Measurements from ENCODE around the gene TMEM140. TPM values are rescaled to one million over a fixed set of nuclear protein-coding genes. Genes with fewer than 3 reads are reported as not detected.

Gene TMEM140
- total RNA-seq, 2 donors from 2014 or later = not detected

- Mint-ChIP-seq H3K4me3 (no peak overlapping the region), H3K4me1 (no peaks in the 10 kb centered on the region), H3K9me3 (peaks cover 48% of the 10 kb centered on the region), H3K36me3 (ENCODE audit: low read depth) (peaks cover 59% of the 10 kb centered on the region), H3K27ac (no peak overlapping the region), H3K27me3 (ENCODE audit: insufficient read depth) (no peaks in the 10 kb centered on the region)
- 90 to 96% methylated on average over 2 to 7 of the region's 7 CpGs for WGBS, 2 experiments (ENCODE audit: insufficient coverage in 1 of 2, insufficient read length in 1 of 2)
- Histone ChIP-seq H3K4me1 (ENCODE audit: control insufficient read depth, insufficient read depth, low read length) (no peaks in the 10 kb centered on the region), H3K9me3 (ENCODE audit: control insufficient read depth, low read length) (peaks cover 41% of the 10 kb centered on the region), H3K27me3 (ENCODE audit: control insufficient read depth, insufficient read depth, low read length, poor library complexity, severe bottlenecking) (no peaks in the 10 kb centered on the region), H3K27ac (ENCODE audit: low read depth, low read length) (no peak overlapping the region), H3K9ac (ENCODE audit: extremely low read depth, low read length, poor library complexity, severe bottlenecking) (no peak overlapping the region), H3K36me3 (ENCODE audit: control insufficient read depth, insufficient read depth, low read length) (peaks cover 19% of the 10 kb centered on the region), H3K4me3 (ENCODE audit: low read length) (no peak overlapping the region)
- no peak for DNase-seq
- no peak for TF ChIP-seq CTCF (conservative IDR thresholded peaks at IDR 0.05)
Observed at GRCh38 chr7:135183478-135183877, 35.6 kb downstream of the TMEM140 start.

- Mint-ChIP-seq H3K27ac (no peak overlapping the region), H3K4me3 (no peak overlapping the region), H3K4me1 (no peaks in the 10 kb centered on the region), H3K27me3 (ENCODE audit: insufficient read depth) (no peaks in the 10 kb centered on the region), H3K36me3 (ENCODE audit: low read depth) (peaks cover 63% of the 10 kb centered on the region), H3K9me3 (peaks cover 39% of the 10 kb centered on the region)
- no peak for DNase-seq
- no peak overlapping the region for H3K4me3 ChIP-seq (ENCODE audit: low read length)
- peaks cover 26% of the 10 kb centered on the region for H3K36me3 ChIP-seq (ENCODE audit: control insufficient read depth, insufficient read depth, low read length)
- no peaks in the 10 kb centered on the region for H3K4me1 ChIP-seq (ENCODE audit: control insufficient read depth, insufficient read depth, low read length)
- peaks cover 41% of the 10 kb centered on the region for H3K9me3 ChIP-seq (ENCODE audit: control insufficient read depth, low read length)
- H3K27me3 ChIP-seq (ENCODE audit: control insufficient read depth, insufficient read depth, low read length, poor library complexity, severe bottlenecking) = no peaks in the 10 kb centered on the region
- no peak overlapping the region for H3K27ac ChIP-seq (ENCODE audit: low read depth, low read length)
- no peak overlapping the region for H3K9ac ChIP-seq (ENCODE audit: extremely low read depth, low read length, poor library complexity, severe bottlenecking)
- 89 to 92% methylated on average over 1 to 5 of the region's 5 CpGs for WGBS, 2 experiments (ENCODE audit: insufficient coverage in 1 of 2, insufficient read length in 1 of 2)
- TF ChIP-seq CTCF (conservative IDR thresholded peaks at IDR 0.05) = no peak
Observed at GRCh38 chr7:135184254-135184841, 36.5 kb downstream of the TMEM140 start.

GRCh38 chr7:135185471-135186260 is 37.8 kb downstream of the TMEM140 start:
- no peaks in the 10 kb centered on the region for H3K4me1 Mint-ChIP-seq
- no peaks in the 10 kb centered on the region for H3K27me3 ChIP-seq (ENCODE audit: control insufficient read depth, insufficient read depth, low read length, poor library complexity, severe bottlenecking)
- H3K27me3 Mint-ChIP-seq (ENCODE audit: insufficient read depth) = no peaks in the 10 kb centered on the region
- DNase-seq = no peak
- H3K4me3 Mint-ChIP-seq = no peak overlapping the region
- H3K36me3 ChIP-seq (ENCODE audit: control insufficient read depth, insufficient read depth, low read length) = peaks cover 26% of the 10 kb centered on the region
- peaks cover 57% of the 10 kb centered on the region for H3K36me3 Mint-ChIP-seq (ENCODE audit: low read depth)
- 91 to 94% methylated on average over 7 of the region's 7 CpGs for WGBS, 2 experiments (ENCODE audit: insufficient coverage in 1 of 2, insufficient read length in 1 of 2)
- H3K27ac ChIP-seq (ENCODE audit: low read depth, low read length) = no peak overlapping the region
- H3K9ac ChIP-seq (ENCODE audit: extremely low read depth, low read length, poor library complexity, severe bottlenecking) = no peak overlapping the region
- H3K9me3 Mint-ChIP-seq = peaks cover 27% of the 10 kb centered on the region
- H3K9me3 ChIP-seq (ENCODE audit: control insufficient read depth, low read length) = peaks cover 31% of the 10 kb centered on the region
- no peak overlapping the region for H3K4me3 ChIP-seq (ENCODE audit: low read length)
- no peak for TF ChIP-seq CTCF (conservative IDR thresholded peaks at IDR 0.05)
- no peak overlapping the region for H3K27ac Mint-ChIP-seq
- H3K4me1 ChIP-seq (ENCODE audit: control insufficient read depth, insufficient read depth, low read length) = no peaks in the 10 kb centered on the region
